GM18873 (cell line): ENCODE results near the gene MAN2B2.
"Not testable (repeated sequence)": the region's sequence is repeated elsewhere in the genome, so short reads cannot be mapped to it uniquely, and the experiment has no call there.

Experiments used
- ATAC-seq: cut with Tn5 transposase; IDR thresholded peaks from one replicate; pipeline ENCODE4 v1.9.1; 2021; ENCODE audit warnings: mild to moderate bottlenecking, moderate library complexity, moderate number of reproducible peaks; ENCODE audit not compliant: unreplicated experiment, low FRiP score

The MAN2B2 gene

DNA sequence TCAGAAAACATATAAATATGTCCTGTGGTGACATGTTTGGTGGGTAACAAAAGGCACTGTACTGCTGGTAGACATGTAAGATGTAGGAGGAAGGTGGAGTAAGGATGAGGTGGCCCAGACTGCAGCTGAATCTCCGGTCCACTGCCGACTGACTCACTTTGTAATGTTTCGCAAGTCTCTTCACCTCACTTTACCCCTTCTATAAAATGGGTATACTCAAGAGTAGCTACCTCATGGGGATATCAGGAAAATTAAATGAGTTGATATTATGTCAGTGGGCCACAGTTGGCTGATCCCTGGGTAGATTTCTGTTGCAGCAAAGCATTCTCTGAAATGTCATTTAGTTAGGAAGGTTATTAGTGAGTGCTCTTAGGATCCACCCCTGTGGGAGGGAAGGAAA lies 87.6 kb downstream of the MAN2B2 start:
- no peak for ATAC-seq

DNA sequence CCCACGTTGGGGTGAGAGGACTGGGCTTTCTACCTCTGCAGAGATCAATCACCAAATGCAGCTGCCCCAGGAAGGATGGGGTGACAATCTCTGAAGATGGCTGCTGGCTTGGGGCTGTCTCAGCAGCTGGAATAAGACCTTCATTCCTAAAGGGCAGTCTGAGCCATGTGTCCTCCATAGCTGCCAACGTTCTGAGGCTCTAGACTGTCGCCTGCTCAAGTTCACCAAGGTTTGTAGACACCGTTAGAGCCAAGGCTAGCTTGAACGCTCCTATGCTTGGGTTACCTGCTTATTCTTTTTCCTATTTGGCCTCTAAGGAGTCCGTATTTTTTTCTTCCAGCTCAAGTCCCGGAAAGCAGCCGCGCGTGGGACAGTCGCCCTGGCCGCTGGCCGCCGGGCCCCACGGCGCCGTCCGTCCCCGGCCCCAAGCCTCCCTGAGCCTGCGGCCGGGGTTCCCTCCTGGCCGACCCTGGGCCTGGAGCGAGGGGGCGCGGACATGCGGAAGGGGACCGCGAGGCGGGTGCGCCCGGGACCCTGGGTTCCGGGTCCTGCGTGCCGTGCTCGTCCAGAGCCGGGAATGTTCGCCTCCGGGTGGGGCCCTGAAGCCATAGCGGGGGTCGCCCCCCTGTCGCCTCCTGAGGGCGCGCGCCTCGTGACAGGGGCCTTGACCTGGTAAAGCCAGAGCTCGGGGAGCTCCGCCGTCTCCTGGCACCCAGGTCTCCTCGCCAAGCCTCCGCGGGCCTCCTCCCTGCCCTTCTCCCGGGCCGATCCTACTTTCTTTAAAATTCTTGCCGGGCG lies 88.8 kb downstream of the MAN2B2 start:
- no peak for ATAC-seq

DNA sequence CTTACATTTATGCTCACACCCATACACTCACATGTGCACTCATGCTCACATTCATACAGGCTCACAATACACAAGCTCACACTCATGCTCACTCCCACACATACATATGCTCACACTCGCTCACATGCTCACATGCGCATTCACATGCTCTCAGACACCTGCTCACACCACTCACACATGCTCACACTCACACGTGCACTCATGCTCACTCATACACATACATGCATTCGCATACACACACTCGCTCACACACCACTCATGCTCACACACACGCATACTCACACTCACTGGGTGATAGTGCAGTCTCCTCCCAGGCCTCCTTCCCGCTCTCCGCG lies 90.3 kb downstream of the MAN2B2 start:
- ATAC-seq: no peak

DNA sequence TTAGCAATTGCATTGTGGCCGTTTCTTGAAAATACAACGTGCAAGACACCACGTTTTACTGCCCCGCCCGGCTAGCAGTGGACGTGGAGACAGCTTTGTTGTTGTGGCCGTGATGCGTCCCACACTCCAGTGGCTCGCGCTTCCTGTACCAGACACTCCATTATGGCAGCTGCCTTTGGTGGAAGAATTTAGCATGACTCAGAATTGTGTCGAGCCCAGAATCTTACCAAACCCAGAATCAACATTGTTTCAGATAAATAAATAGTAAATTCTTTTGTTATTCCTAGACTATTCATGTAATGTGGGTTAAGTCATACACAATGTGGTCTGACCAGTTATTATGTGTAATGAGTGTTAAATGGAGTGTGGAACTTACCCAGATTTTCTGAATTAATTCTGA lies 93.4 kb downstream of the MAN2B2 start:
- no peak for ATAC-seq

DNA sequence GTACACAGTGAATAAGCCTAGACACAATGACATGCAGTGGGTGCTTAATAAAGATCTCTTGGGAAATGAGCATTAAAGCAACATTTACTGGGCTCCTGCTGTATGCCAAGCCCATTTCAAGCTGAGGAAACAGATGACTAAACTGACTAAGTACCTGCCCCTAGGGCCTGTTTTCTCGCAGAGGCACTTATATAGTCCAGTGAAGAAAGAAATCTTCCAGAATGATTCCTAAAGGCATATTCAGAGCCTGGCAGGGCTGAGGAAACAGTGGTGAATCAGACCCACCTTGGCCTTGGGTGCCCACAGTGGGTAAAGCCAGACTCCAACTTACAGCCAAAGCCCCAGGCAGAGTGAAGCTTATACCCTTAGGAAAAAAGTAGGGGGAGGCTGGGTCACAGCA lies 96.7 kb downstream of the MAN2B2 start:
- no peak for ATAC-seq

DNA sequence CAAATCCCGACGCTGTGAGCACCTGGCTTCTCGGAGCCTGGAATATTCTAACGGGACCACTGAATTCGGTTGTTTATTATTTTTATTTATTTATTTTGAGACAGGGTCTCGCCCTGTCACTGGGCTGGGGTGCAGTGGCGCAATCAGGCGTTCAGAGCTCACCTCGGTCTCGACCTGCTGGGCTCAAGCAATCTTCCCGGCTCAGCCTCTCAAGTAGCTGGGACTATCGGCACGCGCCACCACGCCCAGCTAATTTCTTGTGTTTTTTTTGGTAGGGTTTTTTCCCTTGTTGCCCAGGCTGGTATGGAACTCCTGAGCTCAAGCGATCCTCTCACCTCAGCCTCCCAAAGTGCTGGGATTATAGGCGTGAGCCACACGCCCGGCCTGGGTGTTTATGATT lies 97.1 kb downstream of the MAN2B2 start:
- ATAC-seq: no peak

DNA sequence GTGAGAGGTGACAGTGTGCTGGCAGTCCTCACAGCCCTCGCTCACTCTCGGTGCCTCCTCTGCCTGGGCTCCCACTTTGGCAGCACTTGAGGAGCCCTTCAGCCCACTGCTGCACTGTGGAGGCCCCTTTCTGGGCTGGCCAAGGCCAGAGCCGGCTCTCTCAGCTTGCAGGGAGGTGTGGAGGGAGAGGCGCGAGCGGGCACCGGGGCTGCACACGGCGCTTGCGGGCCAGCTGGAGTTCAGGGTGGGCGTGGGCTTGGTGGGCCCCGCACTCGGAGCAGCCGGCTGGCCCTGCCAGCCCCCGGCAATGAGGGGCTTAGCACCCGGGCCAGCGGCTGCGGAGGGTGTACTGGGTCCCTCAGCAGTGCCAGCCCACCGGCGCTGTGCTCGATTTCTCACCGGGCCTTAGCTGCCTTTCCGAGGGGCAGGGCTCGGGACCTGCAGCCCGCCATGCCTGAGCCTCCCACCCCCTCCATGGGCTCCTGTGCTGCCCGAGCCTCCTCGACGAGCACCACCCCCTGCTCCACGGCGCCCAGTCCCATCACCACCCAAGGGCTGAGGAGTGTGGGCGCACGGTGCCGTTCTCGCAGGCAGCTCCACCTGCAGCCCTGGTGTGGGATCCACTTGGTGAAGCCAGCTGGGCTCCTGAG lies 97.7 kb downstream of the MAN2B2 start:
- not testable (repeated sequence) for ATAC-seq
